ENCODE measurements around the gene RABGEF1.
A peak's percentile ranks its signal among the peaks of the same experiment; 100 is the strongest.

RABGEF1 gene

DNA sequence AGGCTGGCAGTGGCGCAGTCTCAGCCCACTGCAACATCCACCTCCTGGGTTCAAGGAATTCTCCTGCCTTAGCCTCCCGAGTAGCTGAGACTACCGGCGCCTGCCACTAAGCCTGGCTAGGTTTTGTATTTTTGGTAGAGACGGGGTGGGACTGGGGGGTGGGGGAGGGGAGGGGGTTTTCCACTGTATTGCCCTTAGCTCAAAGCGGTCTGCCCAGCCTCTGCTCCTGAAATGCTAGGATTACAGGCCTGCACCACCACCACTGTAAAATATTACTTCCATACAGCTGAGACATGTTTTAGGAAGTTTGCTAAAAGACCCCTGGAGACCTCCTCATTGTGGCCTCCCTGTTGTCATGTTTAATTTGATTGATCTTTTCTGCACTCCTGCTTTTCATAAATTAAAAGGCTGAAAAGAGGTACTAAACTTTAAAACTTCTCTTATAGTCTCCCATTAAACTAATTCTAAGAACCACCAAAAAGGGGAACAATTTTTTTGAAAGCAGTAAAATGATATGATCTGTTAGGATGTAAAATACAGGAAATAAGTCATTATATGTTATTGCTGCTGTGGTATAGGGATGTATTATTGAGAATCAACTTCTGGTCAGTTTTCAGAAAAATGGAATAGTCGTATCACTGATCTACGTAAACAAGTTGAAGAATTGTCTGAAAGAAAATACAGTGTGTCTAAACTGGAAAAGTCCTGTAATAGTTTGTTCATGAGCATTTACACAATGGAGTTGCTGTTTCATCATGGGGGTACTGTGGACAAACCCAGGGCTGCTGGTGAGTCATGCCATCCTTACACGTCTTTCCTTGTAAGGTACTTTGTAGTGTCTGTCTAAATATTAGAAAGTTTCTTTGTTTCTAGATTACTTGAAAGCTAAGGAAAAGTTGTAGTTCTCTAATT is 107.6 kb downstream of the RABGEF1 start:
- DNase-seq (ENCODE audit: low spot score), result peak; percentile 41
- ChIA-PET POLR2A (ENCODE audit: low non-redundant PET) (no interaction called here), CTCF (no interaction called here)
- TF ChIP-seq, protein P1, sequence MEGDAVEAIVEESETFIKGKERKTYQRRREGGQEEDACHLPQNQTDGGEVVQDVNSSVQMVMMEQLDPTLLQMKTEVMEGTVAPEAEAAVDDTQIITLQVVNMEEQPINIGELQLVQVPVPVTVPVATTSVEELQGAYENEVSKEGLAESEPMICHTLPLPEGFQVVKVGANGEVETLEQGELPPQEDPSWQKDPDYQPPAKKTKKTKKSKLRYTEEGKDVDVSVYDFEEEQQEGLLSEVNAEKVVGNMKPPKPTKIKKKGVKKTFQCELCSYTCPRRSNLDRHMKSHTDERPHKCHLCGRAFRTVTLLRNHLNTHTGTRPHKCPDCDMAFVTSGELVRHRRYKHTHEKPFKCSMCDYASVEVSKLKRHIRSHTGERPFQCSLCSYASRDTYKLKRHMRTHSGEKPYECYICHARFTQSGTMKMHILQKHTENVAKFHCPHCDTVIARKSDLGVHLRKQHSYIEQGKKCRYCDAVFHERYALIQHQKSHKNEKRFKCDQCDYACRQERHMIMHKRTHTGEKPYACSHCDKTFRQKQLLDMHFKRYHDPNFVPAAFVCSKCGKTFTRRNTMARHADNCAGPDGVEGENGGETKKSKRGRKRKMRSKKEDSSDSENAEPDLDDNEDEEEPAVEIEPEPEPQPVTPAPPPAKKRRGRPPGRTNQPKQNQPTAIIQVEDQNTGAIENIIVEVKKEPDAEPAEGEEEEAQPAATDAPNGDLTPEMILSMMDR (conservative IDR thresholded peaks at IDR 0.05; ENCODE audit: low read depth), result no peak
- H3K27ac ChIP-seq, result peak overlapping the region; percentile 26; the same call in 1 of the 2 replicates

DNA sequence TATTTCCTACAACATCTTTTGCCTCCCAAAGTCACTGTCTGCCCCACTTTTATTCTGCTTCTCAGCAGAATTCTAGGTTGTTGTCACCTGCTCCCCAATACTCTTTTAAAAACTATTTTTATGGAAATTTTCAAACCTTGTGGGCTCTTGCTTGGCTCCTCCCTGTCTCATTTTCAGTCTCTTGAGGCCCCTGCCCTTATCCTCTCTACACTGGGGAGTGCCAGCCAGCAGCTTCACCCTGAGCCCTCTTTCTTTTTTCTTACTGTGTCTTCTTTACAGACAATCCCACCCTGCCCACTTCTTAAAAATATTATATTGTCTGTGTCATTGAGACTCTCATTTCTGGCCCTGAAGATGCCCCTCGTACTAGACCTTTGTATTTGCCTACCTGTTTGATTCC is 118.8 kb downstream of the RABGEF1 start:
- no peak overlapping the region for H3K27ac ChIP-seq
- no peak for DNase-seq (ENCODE audit: low spot score)
- TF ChIP-seq, protein P1 (conservative IDR thresholded peaks at IDR 0.05; ENCODE audit: low read depth), result no peak
- POLR2A ChIA-PET (ENCODE audit: low non-redundant PET), result no interaction called here
- CTCF ChIA-PET, result no interaction called here

DNA sequence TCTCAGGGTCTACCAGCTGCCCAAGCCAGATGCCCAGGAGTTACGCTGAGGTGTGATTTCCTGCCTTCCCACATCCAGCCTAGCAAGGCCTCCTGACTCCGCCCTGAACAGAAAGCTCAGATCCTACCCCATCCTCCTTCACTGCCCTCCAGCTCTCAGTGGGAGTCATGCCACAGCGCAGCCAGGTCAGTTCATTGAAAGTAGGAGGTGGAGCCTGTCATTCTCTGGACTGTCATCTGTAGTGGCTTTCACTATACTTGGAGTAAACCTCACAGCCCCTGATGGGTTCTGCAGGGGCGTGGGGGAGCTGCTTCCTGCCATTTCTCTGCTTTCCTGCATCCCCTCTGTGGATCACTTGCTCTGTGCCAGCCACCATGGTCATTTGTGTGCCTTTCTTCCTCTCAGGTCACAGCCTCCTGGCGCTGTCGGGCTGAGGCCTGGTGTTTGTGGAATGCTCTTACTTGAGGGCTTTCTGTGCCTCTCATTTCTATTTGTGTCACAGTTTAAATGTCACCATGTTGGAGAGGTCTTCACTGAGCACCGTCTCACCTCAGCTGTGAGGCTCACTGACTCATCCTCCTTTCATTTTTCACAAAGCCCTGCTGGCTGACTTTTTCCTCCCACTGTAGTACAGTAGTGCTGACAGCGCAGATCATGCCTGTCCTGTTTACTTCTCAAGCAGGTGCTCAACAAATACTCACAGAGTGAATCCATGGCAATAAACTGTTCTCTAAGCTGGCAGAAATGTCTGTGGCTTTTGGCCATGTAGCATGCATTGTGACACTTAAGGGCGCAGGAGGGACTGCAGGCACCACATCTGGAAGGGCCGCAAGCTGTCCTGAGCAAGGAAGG is 119.5 kb downstream of the RABGEF1 start:
- ChIA-PET CTCF (no interaction called here), POLR2A (ENCODE audit: low non-redundant PET) (no interaction called here)
- no peak overlapping the region for H3K27ac ChIP-seq
- no peak for DNase-seq (ENCODE audit: low spot score)
- TF ChIP-seq, protein P1 (conservative IDR thresholded peaks at IDR 0.05; ENCODE audit: low read depth), result no peak

DNA sequence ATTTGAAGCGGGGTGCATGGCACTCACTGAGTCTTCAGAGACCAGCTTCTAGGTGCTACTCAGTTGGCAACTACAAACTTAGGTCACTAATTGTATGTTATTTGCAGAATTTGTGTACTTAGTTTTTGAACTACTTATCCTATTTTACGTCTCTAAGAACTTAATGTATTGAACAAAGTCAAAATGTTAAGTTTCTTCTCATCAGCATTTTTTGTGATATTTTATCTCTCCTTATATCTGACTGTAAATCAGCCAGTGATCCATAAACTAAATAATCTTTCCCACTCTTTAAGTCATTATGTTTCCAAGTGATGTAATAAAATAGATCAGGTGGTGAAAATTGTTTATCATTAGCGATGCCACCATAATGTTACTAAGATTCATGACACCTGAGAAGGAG is 120.2 kb downstream of the RABGEF1 start:
- POLR2A ChIA-PET (ENCODE audit: low non-redundant PET), result no interaction called here
- no peak overlapping the region for H3K27ac ChIP-seq
- no peak for DNase-seq (ENCODE audit: low spot score)
- TF ChIP-seq, protein P1 (conservative IDR thresholded peaks at IDR 0.05; ENCODE audit: low read depth), result no peak
- CTCF ChIA-PET, result no interaction called here
